GM12873 (cell line): ENCODE results near the gene AKR7A2.

ENCODE experiments used
- CTCF ChIP-seq: IDR thresholded peaks from 2 replicates; pipeline ENCODE4 v1.5.1; 2012; ENCODE audit warnings: low read depth, mild to moderate bottlenecking, moderate library complexity, low read length, control low read depth; ENCODE audit not compliant: insufficient read depth; ENCODE audit errors: missing control alignments

Gene AKR7A2

GRCh38 chr1:19338323-19338762 lies 26.4 kb upstream of the AKR7A2 start:
- no peak for TF ChIP-seq CTCF

- TF ChIP-seq CTCF: no peak
Measured at GRCh38 chr1:19337289-19337688, 25.3 kb upstream of the AKR7A2 start.

DNA sequence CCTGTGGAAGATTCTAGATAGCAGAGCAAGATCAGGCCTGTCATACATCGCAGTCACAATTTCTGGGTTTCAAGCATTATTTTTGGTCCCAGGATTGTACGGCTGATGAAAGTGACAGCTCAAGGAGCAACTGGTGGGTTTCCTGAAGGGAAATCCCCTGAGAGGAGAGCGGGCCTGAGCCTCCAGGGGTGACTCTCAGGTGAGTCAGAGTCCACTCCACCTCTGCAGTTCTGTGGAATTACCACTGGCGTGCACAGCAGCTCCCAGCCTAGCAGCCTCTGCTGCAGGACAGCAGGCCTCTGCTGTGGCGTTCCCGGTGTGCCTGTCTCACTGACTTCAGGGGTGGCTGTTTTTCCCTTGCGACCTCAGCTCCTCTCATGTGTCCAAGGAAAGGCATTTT lies 24.6 kb upstream of the AKR7A2 start:
- TF ChIP-seq CTCF: no peak

GRCh38 chr1:19333587-19334354 lies 21.8 kb upstream of the AKR7A2 start:
- TF ChIP-seq CTCF: no peak

DNA sequence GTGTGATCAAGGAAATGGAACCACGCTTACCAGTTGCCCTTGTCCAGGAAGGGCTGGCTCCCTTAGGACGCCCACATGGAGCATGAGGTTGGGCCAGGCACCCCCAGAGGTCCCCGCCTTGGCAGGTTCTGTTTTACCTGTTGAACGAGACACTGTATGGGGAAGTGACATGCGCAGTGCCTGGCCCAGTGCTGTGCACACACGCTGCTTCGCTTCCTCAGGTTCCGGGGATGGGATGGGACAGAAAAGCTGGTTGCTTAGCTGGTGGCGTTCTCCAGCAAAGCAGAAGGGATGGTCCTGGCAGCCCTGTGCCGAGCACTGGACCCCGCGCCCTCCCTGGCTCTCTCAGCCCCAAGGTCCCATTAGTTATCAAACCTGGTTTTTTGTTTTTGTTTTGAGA lies 20.9 kb upstream of the AKR7A2 start:
- TF ChIP-seq CTCF: no peak

DNA sequence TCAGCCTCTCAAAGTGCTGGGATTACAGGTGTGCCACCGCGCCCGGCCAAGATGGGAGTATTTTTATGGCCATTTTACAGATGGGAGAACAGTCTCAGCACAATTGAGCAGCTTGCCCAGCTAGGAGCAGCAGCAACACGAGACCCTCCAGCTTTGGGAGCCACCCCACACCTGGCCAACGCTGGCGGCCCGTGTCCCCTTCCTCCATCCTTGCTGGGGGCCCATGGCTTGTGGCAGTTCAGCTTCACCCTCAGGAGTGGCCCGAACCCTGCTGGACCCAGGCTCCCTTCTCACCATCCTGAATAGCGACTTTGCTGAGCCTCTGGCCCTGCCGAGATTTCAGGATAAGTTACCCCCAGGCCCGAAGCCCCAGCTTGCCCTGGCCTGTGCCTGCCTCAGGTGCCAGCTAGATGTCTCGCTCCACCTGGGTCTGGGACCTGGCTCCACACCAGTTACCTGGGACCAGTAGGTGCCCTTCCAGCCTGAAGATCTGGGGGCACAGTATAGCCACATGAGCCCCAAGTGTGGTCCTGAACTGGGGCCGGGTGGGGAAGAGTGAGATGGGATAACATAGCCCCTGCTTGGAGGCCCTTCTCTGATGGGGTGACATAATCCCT lies 19.4 kb upstream of the AKR7A2 start:
- TF ChIP-seq CTCF: no peak

GRCh38 chr1:19330449-19331135 lies 18.6 kb upstream of the AKR7A2 start:
- TF ChIP-seq CTCF: no peak
